Neural cell (in vitro differentiated cells): ENCODE measurements around the gene JUNB.

ENCODE experiments used
- EP300 ChIP-seq: fragments of 450-650 bp; conservative IDR thresholded peaks from 2 replicates; pipeline ENCODE4 v1.6.1; 2014; ENCODE audit warnings: antibody characterized with exemption, mild to moderate bottlenecking, moderate library complexity; ENCODE audit not compliant: poor library complexity, severe bottlenecking
- EZH2 ChIP-seq: fragments of 200-600, 300-800 bp; shearing (Covaris generic), sonication (generic); IDR thresholded peaks from 2 replicates; pipeline ENCODE4 v1.6.1; 2014; ENCODE audit warnings: antibody characterized with exemption, low read length, borderline replicate concordance, mild to moderate bottlenecking; ENCODE audit not compliant: insufficient read depth, poor library complexity, severe bottlenecking
- MXI1 ChIP-seq: fragments of 450-650 bp; conservative IDR thresholded peaks from 2 replicates; pipeline ENCODE4 v1.6.1; 2014; ENCODE audit warnings: antibody characterized with exemption, mild to moderate bottlenecking; ENCODE audit not compliant: poor library complexity, severe bottlenecking
- POLR2AphosphoS5 ChIP-seq: IDR thresholded peaks from 2 replicates; pipeline ENCODE4 v1.6.1; 2012
- RAD21 ChIP-seq: fragments of 450-650 bp; conservative IDR thresholded peaks from 2 replicates; pipeline ENCODE4 v1.6.1; 2014; ENCODE audit warnings: antibody characterized with exemption, mild to moderate bottlenecking, moderate library complexity
- TAF1 ChIP-seq: IDR thresholded peaks from 2 replicates; pipeline ENCODE4 v1.6.1; 2012; ENCODE audit warnings: low read depth
- TF ChIP-seq, protein P1 (sequence below): fragments of 450-650 bp; IDR thresholded peaks from 2 replicates; pipeline ENCODE4 v1.5.1; 2014; ENCODE audit warnings: antibody characterized with exemption, mild to moderate bottlenecking, moderate library complexity; ENCODE audit not compliant: poor library complexity, severe bottlenecking
- TF ChIP-seq, protein P2 (sequence below): IDR thresholded peaks from 2 replicates; pipeline ENCODE4 v1.6.1; 2012; ENCODE audit warnings: borderline replicate concordance

DNA sequence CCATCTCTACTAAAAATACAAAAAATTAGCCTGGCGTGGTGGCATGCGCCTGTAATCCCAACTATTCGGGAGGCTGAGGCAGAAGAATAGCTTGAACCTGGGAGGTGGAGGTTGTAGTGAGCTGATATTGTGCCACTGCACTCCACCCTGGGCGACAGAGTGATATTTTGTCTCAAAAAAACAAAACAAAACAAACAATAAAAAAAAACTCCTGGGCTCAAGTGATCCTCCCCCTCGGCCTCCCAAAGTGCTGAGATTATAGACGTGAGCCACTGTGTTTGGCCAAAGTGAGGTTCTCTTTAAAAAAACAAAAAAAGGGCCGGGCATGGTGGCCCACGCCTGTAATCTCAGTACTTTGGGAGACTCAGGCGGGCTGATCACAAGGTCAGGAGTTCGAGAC lies 3.8 kb upstream of the JUNB start:
- no peak for TF ChIP-seq RAD21
- no peak for TF ChIP-seq MXI1
- TF ChIP-seq, protein P1, sequence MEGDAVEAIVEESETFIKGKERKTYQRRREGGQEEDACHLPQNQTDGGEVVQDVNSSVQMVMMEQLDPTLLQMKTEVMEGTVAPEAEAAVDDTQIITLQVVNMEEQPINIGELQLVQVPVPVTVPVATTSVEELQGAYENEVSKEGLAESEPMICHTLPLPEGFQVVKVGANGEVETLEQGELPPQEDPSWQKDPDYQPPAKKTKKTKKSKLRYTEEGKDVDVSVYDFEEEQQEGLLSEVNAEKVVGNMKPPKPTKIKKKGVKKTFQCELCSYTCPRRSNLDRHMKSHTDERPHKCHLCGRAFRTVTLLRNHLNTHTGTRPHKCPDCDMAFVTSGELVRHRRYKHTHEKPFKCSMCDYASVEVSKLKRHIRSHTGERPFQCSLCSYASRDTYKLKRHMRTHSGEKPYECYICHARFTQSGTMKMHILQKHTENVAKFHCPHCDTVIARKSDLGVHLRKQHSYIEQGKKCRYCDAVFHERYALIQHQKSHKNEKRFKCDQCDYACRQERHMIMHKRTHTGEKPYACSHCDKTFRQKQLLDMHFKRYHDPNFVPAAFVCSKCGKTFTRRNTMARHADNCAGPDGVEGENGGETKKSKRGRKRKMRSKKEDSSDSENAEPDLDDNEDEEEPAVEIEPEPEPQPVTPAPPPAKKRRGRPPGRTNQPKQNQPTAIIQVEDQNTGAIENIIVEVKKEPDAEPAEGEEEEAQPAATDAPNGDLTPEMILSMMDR = no peak
- TF ChIP-seq TAF1 = no peak
- TF ChIP-seq, protein P2, sequence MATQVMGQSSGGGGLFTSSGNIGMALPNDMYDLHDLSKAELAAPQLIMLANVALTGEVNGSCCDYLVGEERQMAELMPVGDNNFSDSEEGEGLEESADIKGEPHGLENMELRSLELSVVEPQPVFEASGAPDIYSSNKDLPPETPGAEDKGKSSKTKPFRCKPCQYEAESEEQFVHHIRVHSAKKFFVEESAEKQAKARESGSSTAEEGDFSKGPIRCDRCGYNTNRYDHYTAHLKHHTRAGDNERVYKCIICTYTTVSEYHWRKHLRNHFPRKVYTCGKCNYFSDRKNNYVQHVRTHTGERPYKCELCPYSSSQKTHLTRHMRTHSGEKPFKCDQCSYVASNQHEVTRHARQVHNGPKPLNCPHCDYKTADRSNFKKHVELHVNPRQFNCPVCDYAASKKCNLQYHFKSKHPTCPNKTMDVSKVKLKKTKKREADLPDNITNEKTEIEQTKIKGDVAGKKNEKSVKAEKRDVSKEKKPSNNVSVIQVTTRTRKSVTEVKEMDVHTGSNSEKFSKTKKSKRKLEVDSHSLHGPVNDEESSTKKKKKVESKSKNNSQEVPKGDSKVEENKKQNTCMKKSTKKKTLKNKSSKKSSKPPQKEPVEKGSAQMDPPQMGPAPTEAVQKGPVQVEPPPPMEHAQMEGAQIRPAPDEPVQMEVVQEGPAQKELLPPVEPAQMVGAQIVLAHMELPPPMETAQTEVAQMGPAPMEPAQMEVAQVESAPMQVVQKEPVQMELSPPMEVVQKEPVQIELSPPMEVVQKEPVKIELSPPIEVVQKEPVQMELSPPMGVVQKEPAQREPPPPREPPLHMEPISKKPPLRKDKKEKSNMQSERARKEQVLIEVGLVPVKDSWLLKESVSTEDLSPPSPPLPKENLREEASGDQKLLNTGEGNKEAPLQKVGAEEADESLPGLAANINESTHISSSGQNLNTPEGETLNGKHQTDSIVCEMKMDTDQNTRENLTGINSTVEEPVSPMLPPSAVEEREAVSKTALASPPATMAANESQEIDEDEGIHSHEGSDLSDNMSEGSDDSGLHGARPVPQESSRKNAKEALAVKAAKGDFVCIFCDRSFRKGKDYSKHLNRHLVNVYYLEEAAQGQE = no peak
- no peak for TF ChIP-seq EP300
- no peak for TF ChIP-seq EZH2
- TF ChIP-seq POLR2AphosphoS5 = no peak
